Liver (tissue), 3 donors: Measurements from ENCODE around the gene JPT2.

Experiments used
- ATF3 ChIP-seq: IDR thresholded peaks from 2 replicates; pipeline ENCODE4 v1.6.1; 2016; ENCODE audit warnings: antibody characterized with exemption
- CTCF ChIP-seq: fragments of 150-350 bp; IDR thresholded peaks from 2 replicates; pipeline ENCODE4 v1.5.1; 2017; ENCODE audit warnings: improper control_type of control experiment, low read depth, low read length; ENCODE audit not compliant: missing input control
- FOXA1 ChIP-seq: IDR thresholded peaks from 2 replicates; pipeline ENCODE4 v1.6.1; 2016; ENCODE audit warnings: antibody characterized with exemption
- GABPA ChIP-seq, 2 donors: IDR thresholded peaks in 1 of 2; conservative IDR thresholded peaks in 1 of 2; 2 replicates each; pipeline ENCODE4 v1.6.1; 2016; ENCODE audit warnings: antibody characterized with exemption in 2 of 2, mild to moderate bottlenecking in 1 of 2, moderate library complexity in 1 of 2
- HNF4A ChIP-seq, 2 donors: conservative IDR thresholded peaks; 2 replicates each; pipeline ENCODE4 v1.6.1; 2016; ENCODE audit warnings: antibody characterized with exemption in 2 of 2, mild to moderate bottlenecking in 2 of 2
- JUND ChIP-seq, 2 donors: IDR thresholded peaks; 2 replicates each; pipeline ENCODE4 v1.6.1; 2016; ENCODE audit warnings: antibody characterized with exemption in 2 of 2
- MAX ChIP-seq: IDR thresholded peaks from 2 replicates; pipeline ENCODE4 v1.6.1; 2016; ENCODE audit warnings: antibody characterized with exemption
- SP1 ChIP-seq: IDR thresholded peaks from 2 replicates; pipeline ENCODE4 v1.6.1; 2018; ENCODE audit warnings: antibody characterized with exemption, mild to moderate bottlenecking
- TAF1 ChIP-seq: conservative IDR thresholded peaks from 2 replicates; pipeline ENCODE4 v1.6.1; 2016; ENCODE audit warnings: antibody characterized with exemption, mild to moderate bottlenecking
- YY1 ChIP-seq: IDR thresholded peaks from 2 replicates; pipeline ENCODE4 v1.6.1; 2016; ENCODE audit warnings: antibody characterized with exemption, mild to moderate bottlenecking
- ZBTB33 ChIP-seq: IDR thresholded peaks from 2 replicates; pipeline ENCODE4 v1.6.1; 2016; ENCODE audit warnings: antibody characterized with exemption
- donor health status: healthy.
- donor health status: healthy.

- TF ChIP-seq CTCF (no peak), HNF4A (conservative IDR thresholded peaks at IDR 0.05) (no peak), JUND (IDR thresholded peaks at IDR 0.05) (no peak), SP1 (no peak), GABPA (IDR thresholded peaks at IDR 0.05 in 1 of 2, conservative IDR thresholded peaks at IDR 0.05 in 1 of 2) (no peak), MAX (no peak), TAF1 (no peak), ATF3 (no peak), FOXA1 (no peak), YY1 (no peak), ZBTB33 (no peak)
Observed at GRCh38 chr16:1674751-1675664, 3.1 kb upstream of the JPT2 start.
